A549 (cell line): ENCODE results near the gene OR56B4. TPM values are rescaled to one million over a fixed set of nuclear protein-coding genes. Genes with fewer than 3 reads are reported as not detected.

Source experiments
- ATAC-seq, 2 experiments: fragments of 200-7000 bp in 1 of 2; fragments of >200 bp in 1 of 2; cut with Nextera tagmentation in 1 of 2; cut with Tn5 transposase in 1 of 2; 3 replicates each; pipeline versions ENCODE4 v1.8.0 to v1.9.1; 2018 to 2020; ENCODE audit warnings: mild to moderate bottlenecking in 1 of 2, moderate library complexity in 1 of 2
- CTCF ChIA-PET: fragments of 300-600 bp; sonication (Branson Sonifier 250); formaldehyde crosslinking; extraction: SDS; loops from one replicate; lab custom pipeline; 2021; ENCODE audit warnings: antibody characterized with exemption, inconsistent platforms; lab: Yijun Ruan, JAX
- POLR2A ChIA-PET: fragments of 350-600 bp; formaldehyde crosslinking; extraction: SDS; loops from one replicate; lab custom pipeline; 2021; ENCODE audit warnings: antibody characterized with exemption, inconsistent platforms; lab: Yijun Ruan, JAX
- DNase-seq, 2 experiments: peaks; one replicate each; pipeline versions ENCODE4 v3.0.0 to v3.0.0-alpha.2; 2011 to 2016; ENCODE audit warnings: low read depth in 1 of 2, low spot score in 1 of 2
- FAIRE-seq: peaks from 2 replicates; lab custom pipeline; 2011; peaks lifted over from hg19 to GRCh38; lab: Jason Lieb, UNC
- H3K27ac ChIP-seq, 2 experiments: fragments of >200 bp; sonication (Bioruptor Twin); formaldehyde crosslinking; 3 replicates each; pipeline ENCODE4 v1.5.1; 2016 to 2017
- H3K4me1 ChIP-seq: fragments of >200 bp; sonication (Bioruptor Twin); formaldehyde crosslinking; 3 replicates; pipeline ENCODE4 v1.6.1; 2016
- H3K4me2 ChIP-seq: fragments of >200 bp; sonication (Bioruptor Twin); formaldehyde crosslinking; 3 replicates; pipeline ENCODE4 v1.6.1; 2016
- H3K4me3 ChIP-seq: fragments of >200 bp; sonication (Bioruptor Twin); formaldehyde crosslinking; 3 replicates; pipeline ENCODE4 v1.5.1; 2016
- H3K9me3 ChIP-seq: fragments of >200 bp; sonication (Bioruptor Twin); formaldehyde crosslinking; 3 replicates; pipeline ENCODE4 v1.6.1; 2016
- BHLHE40 ChIP-seq: IDR thresholded peaks from 2 replicates; pipeline ENCODE4 v1.6.1; 2012; ENCODE audit warnings: low read depth, low read length, inconsistent platforms
- CEBPB ChIP-seq, 2 experiments: fragments of >200 bp in 1 of 2; sonication (Bioruptor Twin) in 1 of 2; formaldehyde crosslinking in 1 of 2; IDR thresholded peaks; 2 replicates each; pipeline ENCODE4 v1.6.1; 2012 to 2016
- CHD4 ChIP-seq: fragments of 200-600 bp; sonication (generic); IDR thresholded peaks from 2 replicates; pipeline ENCODE4 v1.6.1; 2016; ENCODE audit warnings: antibody characterized with exemption, mild to moderate bottlenecking, borderline replicate concordance
- EHMT2 ChIP-seq: fragments of 200-600 bp; sonication (generic); IDR thresholded peaks from 2 replicates; pipeline ENCODE4 v1.6.1; 2016; ENCODE audit warnings: antibody characterized with exemption, low read depth, mild to moderate bottlenecking, moderate library complexity
- HOXA7 ChIP-seq: fragments of 250-450 bp; sonication (Bioruptor Pico); IDR thresholded peaks from 2 replicates; pipeline ENCODE4 v1.5.0; 2020; ENCODE audit warnings: mild to moderate bottlenecking, moderate library complexity
- HOXB13 ChIP-seq: fragments of 250-450 bp; sonication (Bioruptor Pico); IDR thresholded peaks from 2 replicates; pipeline ENCODE4 v1.5.0; 2020; ENCODE audit warnings: low read depth, mild to moderate bottlenecking, moderate library complexity
- HOXB5 ChIP-seq: fragments of 250-450 bp; sonication (Bioruptor Pico); IDR thresholded peaks from 2 replicates; pipeline ENCODE4 v1.5.0; 2020; ENCODE audit warnings: mild to moderate bottlenecking, moderate library complexity
- MAZ ChIP-seq: fragments of 150-350 bp; IDR thresholded peaks from 2 replicates; pipeline ENCODE4 v1.6.1; 2014; ENCODE audit warnings: antibody characterized with exemption, low read depth, low read length, borderline replicate concordance
- NFE2L2 ChIP-seq: fragments of 150-350 bp; conservative IDR thresholded peaks from 2 replicates; pipeline ENCODE4 v1.6.1; 2014; ENCODE audit warnings: low read length
- POLR2A ChIP-seq: IDR thresholded peaks from 2 replicates; pipeline ENCODE4 v1.6.1; 2012; ENCODE audit warnings: mild to moderate bottlenecking, low read length
- RAD21 ChIP-seq, 2 experiments: fragments of >200 bp in 1 of 2; sonication (Bioruptor Twin) in 1 of 2; formaldehyde crosslinking in 1 of 2; IDR thresholded peaks in 1 of 2; conservative IDR thresholded peaks in 1 of 2; 2 replicates in 1 of 2; 3 replicates in 1 of 2; pipeline ENCODE4 v1.6.1; 2012 to 2018; ENCODE audit warnings: inconsistent platforms in 1 of 2
- RNF2 ChIP-seq: fragments of 200-600 bp; sonication (generic); IDR thresholded peaks from 2 replicates; pipeline ENCODE4 v1.6.1; 2016; ENCODE audit warnings: low read depth, mild to moderate bottlenecking, antibody characterized with exemption, moderate library complexity, borderline replicate concordance
- SMC3 ChIP-seq: fragments of >200 bp; sonication (Bioruptor Twin); formaldehyde crosslinking; IDR thresholded peaks from 3 replicates; pipeline ENCODE4 v1.6.1; 2018; ENCODE audit warnings: inconsistent platforms
- TFCP2L1 ChIP-seq: fragments of 250-450 bp; sonication (Bioruptor Pico); IDR thresholded peaks from 2 replicates; pipeline ENCODE4 v1.5.0; 2021; ENCODE audit warnings: mild to moderate bottlenecking
- ZFP36 ChIP-seq: fragments of 450-650 bp; IDR thresholded peaks from 2 replicates; pipeline ENCODE4 v1.6.1; 2014; ENCODE audit warnings: borderline replicate concordance; ENCODE audit not compliant: partially characterized antibody
- WGBS: methylation state at CpG from one replicate; pipeline ENCODE4 v1.1.6; 2017; ENCODE audit errors: missing lambda C conversion rate; 5-methylcytosine and 5-hydroxymethylcytosine counted together
- polyA plus RNA-seq, 4 experiments: library from polyadenylated mRNA; depleted of rRNA in 3 of 4; stranded (reverse); fragments of >200 nt; fragmentation: RNase III in 1 of 4; extraction: RNeasy Plus Mini Kit Qiagen cat#74134 plus additional on column Dnase treatment in 1 of 4; gene quantifications; 2 replicates in 3 of 4; 3 replicates in 1 of 4; pipeline ENCODE4 v1.2.3, GENCODE V29; 2011 to 2017
- TF ChIP-seq, protein P1 (sequence below): fragments of 450-650 bp; IDR thresholded peaks from 2 replicates; pipeline ENCODE4 v1.6.1; 2014; ENCODE audit warnings: antibody characterized with exemption
- TF ChIP-seq, protein P2 (sequence below): fragments of 250-450 bp; sonication (Bioruptor Pico); IDR thresholded peaks from 2 replicates; pipeline ENCODE4 v1.5.0; 2021; ENCODE audit warnings: mild to moderate bottlenecking, moderate library complexity, borderline replicate concordance
- TF ChIP-seq, protein P3 (sequence below): IDR thresholded peaks from 2 replicates; pipeline ENCODE4 v1.6.1; 2012
- TF ChIP-seq, protein P4 (sequence below): IDR thresholded peaks from 2 replicates; pipeline ENCODE4 v1.6.1; 2012

Gene OR56B4
- polyA plus RNA-seq, 2 of the 4 experiments (the other 2 are of a cell fraction): not detected

DNA sequence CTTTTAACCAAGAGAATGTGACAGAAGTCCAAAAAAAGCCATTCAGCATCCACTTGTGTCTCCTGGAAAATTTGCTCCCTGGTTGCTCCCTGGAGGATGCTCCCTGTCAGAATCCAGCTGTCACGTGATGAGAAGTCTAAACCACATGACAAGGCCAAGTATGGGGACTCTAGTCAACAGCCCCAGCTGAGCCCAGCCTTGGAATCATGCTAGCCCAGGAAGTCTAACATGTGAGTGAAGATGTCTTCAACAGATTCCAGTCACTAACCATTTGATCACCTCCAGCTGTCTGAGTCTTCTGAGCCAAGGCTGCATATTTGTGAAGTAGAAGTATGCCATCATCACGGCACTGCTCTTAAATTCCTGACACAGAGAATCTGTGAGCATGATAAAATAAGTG lies 4.2 kb downstream of the OR56B4 start:
- POLR2A ChIA-PET: no interaction called here
- no peaks in the 10 kb centered on the region for H3K9me3 ChIP-seq
- TF ChIP-seq SMC3: no peak
- TF ChIP-seq, protein P1, sequence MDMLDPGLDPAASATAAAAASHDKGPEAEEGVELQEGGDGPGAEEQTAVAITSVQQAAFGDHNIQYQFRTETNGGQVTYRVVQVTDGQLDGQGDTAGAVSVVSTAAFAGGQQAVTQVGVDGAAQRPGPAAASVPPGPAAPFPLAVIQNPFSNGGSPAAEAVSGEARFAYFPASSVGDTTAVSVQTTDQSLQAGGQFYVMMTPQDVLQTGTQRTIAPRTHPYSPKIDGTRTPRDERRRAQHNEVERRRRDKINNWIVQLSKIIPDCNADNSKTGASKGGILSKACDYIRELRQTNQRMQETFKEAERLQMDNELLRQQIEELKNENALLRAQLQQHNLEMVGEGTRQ: peak; percentile 76
- no peak for DNase-seq
- 6% methylated on average over 2 of the region's 2 CpGs for WGBS
- H3K4me1 ChIP-seq: no peaks in the 10 kb centered on the region
- H3K4me3 ChIP-seq: no peak overlapping the region
- no peak overlapping the region for H3K27ac ChIP-seq
- ATAC-seq: no peak
- no peak for FAIRE-seq
- no peak overlapping the region for H3K4me2 ChIP-seq
- CTCF ChIA-PET: no interaction called here

DNA sequence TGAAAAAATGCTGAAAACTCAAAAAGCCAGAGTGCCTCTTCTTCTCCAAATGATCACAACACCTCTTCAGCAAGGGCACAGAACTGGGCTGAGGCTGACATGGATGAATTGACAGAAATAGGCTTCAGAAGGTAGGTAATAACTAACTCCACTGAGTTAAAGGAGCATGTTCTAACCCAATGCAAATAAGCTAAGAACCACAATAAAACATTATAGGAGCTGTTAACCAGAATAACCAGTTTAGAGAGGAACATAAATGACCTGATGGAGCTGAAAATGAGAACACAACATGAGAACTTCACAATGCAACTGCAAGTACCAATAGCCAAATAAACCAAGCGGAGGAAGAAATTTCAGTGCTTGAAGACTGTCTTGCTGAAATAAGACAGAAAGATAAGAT lies 9.2 kb downstream of the OR56B4 start:
- ATAC-seq: no peak
- Histone ChIP-seq H3K27ac (no peak overlapping the region), H3K4me1 (no peaks in the 10 kb centered on the region), H3K9me3 (no peaks in the 10 kb centered on the region)
- TF ChIP-seq, protein P2, sequence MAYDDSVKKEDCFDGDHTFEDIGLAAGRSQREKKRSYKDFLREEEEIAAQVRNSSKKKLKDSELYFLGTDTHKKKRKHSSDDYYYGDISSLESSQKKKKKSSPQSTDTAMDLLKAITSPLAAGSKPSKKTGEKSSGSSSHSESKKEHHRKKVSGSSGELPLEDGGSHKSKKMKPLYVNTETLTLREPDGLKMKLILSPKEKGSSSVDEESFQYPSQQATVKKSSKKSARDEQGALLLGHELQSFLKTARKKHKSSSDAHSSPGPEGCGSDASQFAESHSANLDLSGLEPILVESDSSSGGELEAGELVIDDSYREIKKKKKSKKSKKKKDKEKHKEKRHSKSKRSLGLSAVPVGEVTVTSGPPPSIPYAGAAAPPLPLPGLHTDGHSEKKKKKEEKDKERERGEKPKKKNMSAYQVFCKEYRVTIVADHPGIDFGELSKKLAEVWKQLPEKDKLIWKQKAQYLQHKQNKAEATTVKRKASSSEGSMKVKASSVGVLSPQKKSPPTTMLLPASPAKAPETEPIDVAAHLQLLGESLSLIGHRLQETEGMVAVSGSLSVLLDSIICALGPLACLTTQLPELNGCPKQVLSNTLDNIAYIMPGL (CRISPR knock-in tag): no peak
- TF ChIP-seq TFCP2L1 (CRISPR knock-in tag): no peak
- TF ChIP-seq, protein P3, sequence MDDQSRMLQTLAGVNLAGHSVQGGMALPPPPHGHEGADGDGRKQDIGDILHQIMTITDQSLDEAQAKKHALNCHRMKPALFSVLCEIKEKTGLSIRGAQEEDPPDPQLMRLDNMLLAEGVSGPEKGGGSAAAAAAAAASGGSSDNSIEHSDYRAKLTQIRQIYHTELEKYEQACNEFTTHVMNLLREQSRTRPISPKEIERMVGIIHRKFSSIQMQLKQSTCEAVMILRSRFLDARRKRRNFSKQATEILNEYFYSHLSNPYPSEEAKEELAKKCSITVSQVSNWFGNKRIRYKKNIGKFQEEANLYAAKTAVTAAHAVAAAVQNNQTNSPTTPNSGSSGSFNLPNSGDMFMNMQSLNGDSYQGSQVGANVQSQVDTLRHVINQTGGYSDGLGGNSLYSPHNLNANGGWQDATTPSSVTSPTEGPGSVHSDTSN: no peak
- no peak for TF ChIP-seq ZFP36
- no peak for TF ChIP-seq POLR2A
- no peak for TF ChIP-seq HOXB5 (CRISPR knock-in tag)
- TF ChIP-seq HOXA7 (CRISPR knock-in tag): no peak
- TF ChIP-seq BHLHE40: no peak
- TF ChIP-seq, all 56 proteins: peak for 0
- Histone ChIP-seq H3K4me3 (no peak overlapping the region), H3K4me2 (no peak overlapping the region)
- FAIRE-seq (no peak), DNase-seq (no peak)
- WGBS: 29% methylated on average over 1 of the region's 1 CpG
- ChIA-PET CTCF (no interaction called here), POLR2A (no interaction called here)

DNA sequence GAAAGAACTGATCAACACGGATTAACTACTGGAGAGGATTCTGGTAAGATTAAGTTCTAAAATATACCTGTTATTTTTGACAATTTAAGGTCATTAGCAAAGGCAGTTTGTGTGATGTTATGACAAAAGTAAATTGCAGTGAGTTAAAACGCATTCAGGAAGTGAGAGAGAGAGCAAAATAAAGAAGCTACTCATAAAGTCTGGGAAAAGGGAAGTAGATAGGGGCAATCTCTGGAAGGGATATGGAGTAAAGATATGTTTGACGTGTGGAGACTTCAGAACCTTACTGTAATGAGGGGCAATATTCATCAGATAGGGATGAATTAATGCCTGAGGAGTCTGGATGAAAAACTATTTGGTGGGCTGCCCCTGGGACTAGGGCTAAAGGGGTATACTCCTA lies 16.8 kb downstream of the OR56B4 start:
- ATAC-seq (no peak), DNase-seq (no peak), FAIRE-seq (no peak)
- 4% methylated on average over 3 of the region's 3 CpGs for WGBS
- no peak overlapping the region for H3K27ac ChIP-seq
- ChIA-PET POLR2A (no interaction called here), CTCF (interaction anchor here (0.6 to 1.5 kb wide), 2 partner anchors 239 to 505 kb away, joined by 3 to 4 read pairs; no protein-coding TSS in a partner anchor)
- no peaks in the 10 kb centered on the region for H3K9me3 ChIP-seq
- no peaks in the 10 kb centered on the region for H3K4me1 ChIP-seq
- H3K4me2 ChIP-seq: no peak overlapping the region
- no peak overlapping the region for H3K4me3 ChIP-seq
- TF ChIP-seq RNF2 (no peak), MAZ (no peak), CHD4 (no peak), RAD21 (conservative IDR thresholded peaks at IDR 0.05 in 1 of 2, IDR thresholded peaks at IDR 0.05 in 1 of 2) (no peak), ZFP36 (no peak), EHMT2 (no peak), HOXB5 (CRISPR knock-in tag) (no peak), CEBPB (IDR thresholded peaks at IDR 0.05) (no peak), NFE2L2 (no peak), BHLHE40 (no peak), HOXB13 (CRISPR knock-in tag) (no peak)
- TF ChIP-seq, protein P4, sequence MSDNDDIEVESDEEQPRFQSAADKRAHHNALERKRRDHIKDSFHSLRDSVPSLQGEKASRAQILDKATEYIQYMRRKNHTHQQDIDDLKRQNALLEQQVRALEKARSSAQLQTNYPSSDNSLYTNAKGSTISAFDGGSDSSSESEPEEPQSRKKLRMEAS: no peak
- TF ChIP-seq, protein P1: no peak
